ENCODE results near the gene VPS4A.
A peak's percentile ranks its signal among the peaks of the same experiment; 100 is the strongest.
"Not testable (repeated sequence)": the region's sequence is repeated elsewhere in the genome, so short reads cannot be mapped to it uniquely, and the experiment has no call there.

VPS4A gene

GRCh38 chr16:69327585-69328310 lies 16.6 kb downstream of the VPS4A start:
- DNase-seq (ENCODE audit: low read depth), result no peak

- no peak for DNase-seq (ENCODE audit: low read depth)
Measured at GRCh38 chr16:69328854-69329316, 17.7 kb downstream of the VPS4A start.

DNA sequence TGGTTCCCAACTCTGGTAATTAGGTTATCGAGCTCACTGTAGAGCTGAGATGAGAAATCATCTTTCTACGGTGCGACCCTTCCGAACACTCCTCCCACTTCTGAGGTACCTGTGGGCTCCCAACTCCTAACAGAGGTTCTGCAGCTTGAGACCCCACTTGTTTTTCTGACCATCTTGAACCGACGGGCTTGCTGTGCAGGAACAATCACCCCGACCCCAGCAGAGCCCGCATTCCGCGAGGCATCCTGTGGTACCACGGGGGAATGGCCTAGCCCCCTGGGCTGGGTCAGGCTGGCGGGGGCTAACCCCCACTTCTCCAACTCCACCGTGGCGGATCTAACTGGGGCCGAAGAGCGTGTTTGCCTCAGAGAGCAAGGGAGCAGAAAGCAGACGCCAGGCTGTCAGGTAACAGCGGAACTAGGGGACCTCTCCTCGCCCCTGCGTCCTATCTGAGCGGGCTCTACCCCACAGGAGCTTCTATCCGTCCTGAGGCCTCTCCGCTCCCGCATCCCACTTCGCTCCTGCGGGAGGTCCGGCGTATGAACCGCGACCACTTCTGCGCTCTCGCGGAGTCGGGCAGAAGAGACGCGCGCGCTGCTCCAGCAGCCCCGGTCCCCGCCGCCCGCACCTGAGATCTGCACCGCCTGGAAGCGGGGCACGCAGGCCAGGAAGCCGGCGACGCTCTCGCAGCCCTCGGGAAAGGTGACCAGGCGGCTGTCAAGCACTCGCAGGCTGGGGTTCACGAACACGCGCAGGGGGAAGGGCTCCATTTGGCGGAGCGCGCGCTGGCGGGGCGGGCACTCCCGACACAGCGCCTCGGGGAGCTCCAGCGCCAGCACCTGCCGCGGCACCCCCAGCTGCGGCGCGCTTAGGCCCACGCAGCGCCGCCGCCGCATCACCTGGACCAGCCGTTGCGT lies 18.5 kb downstream of the VPS4A start:
- DNase-seq (ENCODE audit: low read depth), result no peak

DNA sequence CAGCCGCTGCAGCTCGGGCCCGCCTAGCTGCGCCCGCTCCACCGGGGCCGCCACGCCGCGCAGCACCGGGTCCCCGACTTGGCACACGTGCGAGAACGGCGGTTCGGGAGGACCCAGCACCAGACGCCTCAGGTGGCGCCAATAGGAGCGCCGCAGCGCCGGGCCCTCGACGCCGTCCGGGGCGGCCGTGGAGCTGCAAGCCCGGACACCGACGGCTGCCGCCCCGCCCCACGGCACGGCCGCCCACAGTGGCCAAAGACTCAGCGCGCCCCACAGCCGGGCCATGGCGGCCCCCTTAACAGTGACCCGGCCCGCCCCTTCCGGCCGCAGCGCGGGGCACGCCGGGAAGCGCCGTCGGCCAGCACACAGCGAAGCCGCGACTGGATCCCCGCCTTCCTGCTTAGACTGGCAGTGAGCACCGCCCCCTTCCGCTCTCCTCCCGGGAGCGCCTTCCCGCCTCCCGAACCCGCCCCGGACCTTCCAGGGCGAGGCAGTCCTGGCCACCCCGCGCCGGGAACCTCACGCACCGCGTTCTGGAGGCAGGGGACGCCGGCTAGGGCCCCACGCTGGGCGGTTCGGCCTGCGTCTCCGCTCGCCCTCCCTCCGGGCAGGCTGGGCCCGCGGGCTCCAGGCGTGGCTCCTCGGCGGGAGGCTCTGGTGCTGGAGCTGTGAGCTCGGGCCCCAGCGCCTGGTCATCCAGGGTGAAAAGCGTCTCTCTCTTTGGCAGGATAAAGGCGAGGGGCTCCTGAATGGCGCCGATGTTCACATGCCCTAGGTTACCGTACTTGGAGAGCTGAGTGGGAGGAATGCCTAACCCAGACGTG lies 19.3 kb downstream of the VPS4A start, which contains the start of gene PDF:
TSS of gene PDF (minus strand) at position 303 of the 824 bp plus-strand sequence. CDS start at position 285, 18 bp downstream.
- peak; percentile 48 for DNase-seq (ENCODE audit: low read depth)

GRCh38 chr16:69334696-69335095 lies 23.5 kb downstream of the VPS4A start:
- DNase-seq (ENCODE audit: low read depth), result no peak

- no peak for DNase-seq (ENCODE audit: low read depth)
Measured at GRCh38 chr16:69338557-69339288, 27.6 kb downstream of the VPS4A start.

DNA sequence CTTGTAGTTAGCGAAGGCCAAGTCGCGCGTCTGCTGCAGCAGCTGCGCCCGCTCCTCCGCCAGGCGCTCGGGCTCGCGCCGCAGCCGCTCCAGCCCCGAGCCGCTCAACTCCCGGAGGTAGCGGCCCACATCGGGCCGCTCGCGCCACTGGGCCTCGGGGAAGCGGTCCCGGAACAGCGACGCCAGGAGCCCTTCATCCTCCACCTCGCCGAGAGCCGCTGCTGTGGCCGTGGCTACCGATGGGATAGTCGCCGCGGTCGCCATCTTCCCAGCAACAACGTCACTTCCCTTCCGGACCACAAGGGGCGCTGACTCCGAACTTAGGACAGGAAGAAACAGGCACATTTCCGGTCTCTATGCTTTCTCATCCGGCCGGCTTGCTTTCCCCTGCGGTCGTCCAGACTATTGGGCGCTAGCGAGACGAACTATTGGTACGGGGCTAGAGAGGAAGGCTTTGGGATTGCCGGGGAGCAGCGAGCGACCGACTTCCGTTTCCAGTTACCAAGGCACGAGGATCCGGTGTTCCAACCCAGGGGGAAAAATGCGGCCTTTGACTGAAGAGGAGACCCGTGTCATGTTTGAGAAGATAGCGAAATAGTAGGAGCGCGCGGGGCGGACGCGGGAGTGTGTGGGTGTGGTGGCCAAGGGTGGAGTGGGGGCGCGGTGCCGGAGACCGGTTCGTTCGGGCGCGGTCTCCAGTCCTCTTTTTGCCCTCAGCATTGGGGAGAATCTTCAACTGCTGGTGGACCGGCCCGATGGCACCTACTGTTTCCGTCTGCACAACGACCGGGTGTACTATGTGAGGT lies 28.3 kb downstream of the VPS4A start, which contains the start of the genes COG8 and NIP7:
TSS of gene COG8 (minus strand) at position 276 of the 806 bp plus-strand sequence. CDS start at position 264, 12 bp downstream.
TSS of gene NIP7 (plus strand) at position 484 of the 806 bp plus-strand sequence. CDS start at position 542, 58 bp downstream.
- peak; percentile 95 for DNase-seq (ENCODE audit: low read depth)

DNA sequence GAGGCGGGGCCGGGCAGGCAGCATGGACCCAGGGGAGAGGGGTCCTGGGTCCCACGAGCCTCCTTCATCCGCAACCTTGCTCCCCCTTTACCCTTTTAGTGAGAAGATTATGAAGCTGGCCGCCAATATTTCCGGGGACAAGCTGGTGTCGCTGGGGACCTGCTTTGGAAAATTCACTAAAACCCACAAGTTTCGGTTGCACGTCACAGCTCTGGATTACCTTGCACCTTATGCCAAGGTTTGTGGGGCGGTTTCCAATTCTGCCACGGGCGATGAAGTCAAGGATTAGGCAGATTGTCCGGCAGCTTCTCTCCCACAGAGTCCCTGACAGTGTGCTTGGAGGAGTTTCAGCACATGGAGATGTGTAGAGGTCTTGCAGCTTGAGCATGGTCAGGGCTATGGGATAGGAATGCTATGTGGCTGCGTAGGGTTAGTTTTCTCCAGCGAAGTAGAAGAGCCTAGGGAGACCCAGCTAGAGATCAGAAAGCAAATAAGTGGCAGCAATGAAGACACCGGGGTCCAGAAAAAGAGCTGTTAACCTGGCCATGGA lies 29.0 kb downstream of the VPS4A start:
- no peak for DNase-seq (ENCODE audit: low read depth)

DNA sequence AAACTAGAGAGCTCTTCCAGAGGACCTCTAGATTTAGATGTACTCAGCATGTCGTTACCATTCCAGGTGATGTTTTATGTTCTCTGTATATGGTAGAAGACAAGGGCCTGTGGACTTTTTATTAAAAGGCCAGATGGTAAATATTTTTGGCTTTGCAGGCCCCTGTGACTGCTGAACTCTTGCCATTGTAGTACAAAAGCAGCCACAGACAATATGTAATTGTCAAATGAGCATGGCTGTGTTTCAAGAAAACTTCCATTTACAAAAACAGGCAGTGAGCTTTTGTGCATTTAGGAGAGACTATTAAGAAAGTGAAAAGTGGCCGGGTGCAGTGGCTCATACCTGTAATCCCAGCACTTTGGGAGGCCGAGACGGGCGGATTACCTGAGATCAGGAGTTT lies 33.0 kb downstream of the VPS4A start:
- DNase-seq (ENCODE audit: low read depth), result no peak

- no peak for DNase-seq (ENCODE audit: low read depth)
Measured at GRCh38 chr16:69345923-69346322, 34.8 kb downstream of the VPS4A start.

DNA sequence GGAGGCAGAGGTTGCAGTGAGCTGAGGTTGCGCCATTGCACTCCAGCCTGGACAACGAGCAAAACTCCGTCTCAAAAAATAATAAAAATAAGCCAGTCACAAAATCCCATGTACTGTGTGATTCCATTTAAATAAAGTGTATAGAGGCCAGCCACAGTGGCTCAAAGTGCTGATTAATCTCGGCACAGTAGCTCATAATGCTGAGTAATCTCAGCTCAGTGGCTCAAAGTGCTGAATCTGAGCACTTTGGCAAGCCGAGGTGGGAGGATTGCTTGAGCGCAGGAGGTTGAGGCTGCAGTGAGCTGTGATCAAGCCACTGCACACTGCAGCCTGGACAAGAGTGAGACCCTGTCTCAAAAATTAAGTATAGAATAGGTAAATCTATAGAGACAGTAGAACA lies 35.5 kb downstream of the VPS4A start:
- DNase-seq (ENCODE audit: low read depth), result no peak

GRCh38 chr16:69348222-69348621 lies 37.1 kb downstream of the VPS4A start:
- DNase-seq (ENCODE audit: low read depth), result no peak

DNA sequence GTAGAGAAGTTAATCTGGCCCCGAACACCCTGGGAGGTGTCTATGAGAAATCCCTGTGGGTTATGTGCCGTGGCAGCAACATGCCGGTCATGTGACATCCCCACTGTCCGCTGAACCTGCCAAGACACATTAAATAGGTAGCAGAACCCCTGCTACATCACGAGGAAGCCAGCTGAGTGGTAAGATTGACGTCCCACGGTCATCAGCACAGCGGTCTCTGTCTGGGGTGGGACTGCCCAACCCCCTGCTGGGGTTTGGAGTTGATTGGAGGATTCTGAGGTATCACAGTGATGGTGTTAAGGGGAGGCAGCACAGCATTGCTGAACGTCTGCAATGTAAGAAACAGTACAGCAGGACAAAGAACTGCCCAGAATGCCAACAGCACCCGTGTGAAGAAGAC lies 38.4 kb downstream of the VPS4A start:
- no peak for DNase-seq (ENCODE audit: low read depth)

GRCh38 chr16:69350536-69351133 lies 39.5 kb downstream of the VPS4A start:
- DNase-seq (ENCODE audit: low read depth), result no peak

- DNase-seq (ENCODE audit: low read depth), result no peak
Measured at GRCh38 chr16:69351309-69352027, 40.3 kb downstream of the VPS4A start, which contains the start of gene TMED6. Gene TMED6, minus strand, starts transcription at chr16:69351786. Its CDS starts 33 bp downstream, at chr16:69351753.

DNA sequence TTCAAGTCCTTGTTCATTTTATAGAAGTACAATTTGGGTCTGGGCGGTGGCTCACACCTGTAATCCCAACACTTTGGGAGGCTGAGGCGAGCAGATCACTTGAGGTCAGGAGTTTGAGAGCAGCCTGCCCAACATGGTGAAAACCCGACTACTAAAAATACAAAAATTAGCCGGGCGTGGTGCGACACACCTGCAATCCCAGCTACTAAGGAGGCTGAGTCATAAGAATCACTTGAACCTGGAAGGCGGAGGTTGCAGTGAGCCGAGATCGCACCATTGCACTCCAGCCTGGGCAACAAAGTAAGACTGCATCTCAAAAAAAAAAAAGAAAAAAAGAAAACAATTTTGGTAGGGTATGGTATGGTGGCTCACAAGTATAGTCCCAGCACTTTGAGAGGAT lies 48.9 kb downstream of the VPS4A start:
- DNase-seq (ENCODE audit: low read depth), result not testable (repeated sequence)

GRCh38 chr16:69363281-69363717 lies 52.1 kb downstream of the VPS4A start:
- DNase-seq (ENCODE audit: low read depth), result no peak

- DNase-seq (ENCODE audit: low read depth), result no peak
Measured at GRCh38 chr16:69364088-69364487, 52.9 kb downstream of the VPS4A start.

DNA sequence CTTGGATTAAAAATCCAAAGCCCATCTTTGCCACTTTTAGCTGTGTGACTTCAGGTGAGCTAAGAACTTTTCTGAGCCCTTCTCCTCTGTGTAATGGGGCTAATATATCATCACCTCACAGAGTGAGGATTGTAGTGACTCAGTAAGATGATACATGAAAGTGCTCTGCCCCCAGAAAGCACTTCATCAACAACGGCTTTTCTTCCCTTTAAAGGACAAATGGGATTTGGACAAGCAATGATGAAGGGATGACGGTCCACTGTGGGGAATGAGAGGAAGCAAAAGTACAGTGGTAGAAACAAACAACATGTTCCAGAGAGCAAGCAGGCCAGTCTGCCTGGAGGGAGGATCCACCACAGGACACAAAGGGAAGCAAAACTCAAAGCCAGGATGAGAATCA lies 54.8 kb downstream of the VPS4A start:
- no peak for DNase-seq (ENCODE audit: low read depth)
